GM12872 (cell line): Measurements from ENCODE around the gene CDKN1B.

ENCODE experiments used
- CTCF ChIP-seq: IDR thresholded peaks from 3 replicates; pipeline ENCODE4 v1.5.1; 2011; ENCODE audit warnings: low read depth, mild to moderate bottlenecking, low read length, moderate library complexity; ENCODE audit not compliant: insufficient read depth

Gene CDKN1B

GRCh38 chr12:12735301-12735700, 18.1 kb downstream of the CDKN1B start:
- TF ChIP-seq CTCF: no peak

GRCh38 chr12:12736759-12737676, 19.9 kb downstream of the CDKN1B start:
- peak; percentile 58 for TF ChIP-seq CTCF

GRCh38 chr12:12741660-12742059, 24.5 kb downstream of the CDKN1B start:
- no peak for TF ChIP-seq CTCF

- no peak for TF ChIP-seq CTCF
These were observed 27.6 kb downstream of the CDKN1B start for GRCh38 chr12:12744546-12745305.

- no peak for TF ChIP-seq CTCF
These were observed 28.5 kb downstream of the CDKN1B start for GRCh38 chr12:12745576-12746211.

- no peak for TF ChIP-seq CTCF
These were observed 30.1 kb downstream of the CDKN1B start for GRCh38 chr12:12747278-12747677.

- no peak for TF ChIP-seq CTCF
These were observed 30.9 kb downstream of the CDKN1B start for GRCh38 chr12:12748044-12748443.
